PC-3 (cell line): ENCODE data around the gene MAP3K20.

Experiments used
- EZH2 ChIP-seq: fragments of 300-600 bp; sonication (generic); IDR thresholded peaks from one replicate; pipeline ENCODE4 v1.6.1; 2017; ENCODE audit warnings: antibody characterized with exemption, mild to moderate bottlenecking, low read length; ENCODE audit not compliant: unreplicated experiment
- EZH2phosphoT487 ChIP-seq: fragments of 300-600 bp; sonication (generic); IDR thresholded peaks from 2 replicates; pipeline ENCODE4 v1.6.1; 2018; ENCODE audit warnings: mild to moderate bottlenecking, antibody characterized with exemption, low read length, borderline replicate concordance
- TF ChIP-seq, protein P1 (sequence below): fragments of 300-600 bp; sonication (generic); conservative IDR thresholded peaks from 2 replicates; pipeline ENCODE4 v1.5.1; 2017; ENCODE audit warnings: antibody characterized with exemption, low read depth, mild to moderate bottlenecking, low read length

DNA sequence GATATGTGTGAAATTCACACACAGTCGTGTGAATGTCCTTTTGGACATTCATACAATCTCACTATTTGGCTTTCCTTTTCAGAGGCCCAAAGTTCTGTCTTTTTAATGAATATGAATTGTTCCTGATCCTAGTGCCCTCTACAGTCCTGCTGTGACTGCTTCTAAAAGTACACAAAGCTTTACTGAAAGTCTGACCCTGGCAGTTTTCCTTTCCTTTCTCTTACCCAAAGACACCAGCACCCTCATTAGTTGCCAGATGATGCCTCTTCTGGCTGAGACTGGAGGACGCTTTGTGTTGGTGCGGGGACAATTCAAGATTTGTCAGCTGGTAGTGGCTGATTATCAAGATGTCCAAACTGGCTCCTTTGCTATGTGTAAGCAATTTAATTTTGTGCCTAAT lies 197.2 kb downstream of the MAP3K20 start:
- TF ChIP-seq, protein P1, sequence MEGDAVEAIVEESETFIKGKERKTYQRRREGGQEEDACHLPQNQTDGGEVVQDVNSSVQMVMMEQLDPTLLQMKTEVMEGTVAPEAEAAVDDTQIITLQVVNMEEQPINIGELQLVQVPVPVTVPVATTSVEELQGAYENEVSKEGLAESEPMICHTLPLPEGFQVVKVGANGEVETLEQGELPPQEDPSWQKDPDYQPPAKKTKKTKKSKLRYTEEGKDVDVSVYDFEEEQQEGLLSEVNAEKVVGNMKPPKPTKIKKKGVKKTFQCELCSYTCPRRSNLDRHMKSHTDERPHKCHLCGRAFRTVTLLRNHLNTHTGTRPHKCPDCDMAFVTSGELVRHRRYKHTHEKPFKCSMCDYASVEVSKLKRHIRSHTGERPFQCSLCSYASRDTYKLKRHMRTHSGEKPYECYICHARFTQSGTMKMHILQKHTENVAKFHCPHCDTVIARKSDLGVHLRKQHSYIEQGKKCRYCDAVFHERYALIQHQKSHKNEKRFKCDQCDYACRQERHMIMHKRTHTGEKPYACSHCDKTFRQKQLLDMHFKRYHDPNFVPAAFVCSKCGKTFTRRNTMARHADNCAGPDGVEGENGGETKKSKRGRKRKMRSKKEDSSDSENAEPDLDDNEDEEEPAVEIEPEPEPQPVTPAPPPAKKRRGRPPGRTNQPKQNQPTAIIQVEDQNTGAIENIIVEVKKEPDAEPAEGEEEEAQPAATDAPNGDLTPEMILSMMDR = no peak; the same call in 1 of the 2 replicates
- TF ChIP-seq EZH2phosphoT487 (no peak), EZH2 (no peak)
